CD8-positive, alpha-beta memory T cell (primary cell): ENCODE data around the gene ANO5. TPM values are rescaled to one million over a fixed set of nuclear protein-coding genes. Genes with fewer than 3 reads are reported as not detected.

ENCODE experiments used
- CTCF ChIA-PET: fragments of 350-600 bp; sonication (Branson Sonifier 250); formaldehyde crosslinking; loops from one replicate; lab custom pipeline; 2021; ENCODE audit warnings: antibody characterized with exemption; lab: Charles Lee
- POLR2A ChIA-PET: fragments of 350-600 bp; sonication (Branson Sonifier 250); formaldehyde crosslinking; loops from one replicate; lab custom pipeline; 2021; ENCODE audit warnings: antibody characterized with exemption; lab: Charles Lee
- DNase-seq, 5 donors: peaks; one replicate each; pipeline versions ENCODE4 v3.0.0 to v3.0.0-alpha.2; 2020 to 2022; ENCODE audit warnings: mixed read lengths in 1 of 5
- H3K27ac ChIP-seq: one replicate; pipeline ENCODE4 v1.7.0; 2013; ENCODE audit warnings: low read depth, mild to moderate bottlenecking, low read length, moderate library complexity
- H3K27me3 ChIP-seq: 2 replicates; pipeline ENCODE4 v1.7.0; 2013; ENCODE audit warnings: low read length, mild to moderate bottlenecking; ENCODE audit not compliant: insufficient read depth, poor library complexity, severe bottlenecking
- H3K36me3 ChIP-seq: 2 replicates; pipeline ENCODE4 v1.7.0; 2013; ENCODE audit warnings: mild to moderate bottlenecking, low read length, moderate library complexity; ENCODE audit not compliant: insufficient read depth
- H3K4me1 ChIP-seq: 2 replicates; pipeline ENCODE4 v1.7.0; 2013; ENCODE audit warnings: mild to moderate bottlenecking, low read length, moderate library complexity; ENCODE audit not compliant: insufficient read depth
- H3K4me3 ChIP-seq: 2 replicates; pipeline ENCODE4 v1.7.0; 2013; ENCODE audit warnings: mild to moderate bottlenecking, low read length
- H3K9me3 ChIP-seq: 2 replicates; pipeline ENCODE4 v1.7.0; 2013; ENCODE audit warnings: mild to moderate bottlenecking, low read length
- H3K27ac Mint-ChIP-seq, 8 donors: one replicate each; pipeline ENCODE4 v1.8.0; 2020 to 2021; ENCODE audit warnings: mixed read lengths in 8 of 8, mild to moderate bottlenecking in 6 of 8, inconsistent platforms in 3 of 8, moderate library complexity in 3 of 8
- H3K27me3 Mint-ChIP-seq, 2 donors: one replicate each; pipeline ENCODE4 v1.8.0; 2020 to 2021; ENCODE audit warnings: mixed read lengths in 2 of 2, mild to moderate bottlenecking in 1 of 2, moderate library complexity in 1 of 2
- H3K36me3 Mint-ChIP-seq, 3 donors: one replicate each; pipeline ENCODE4 v1.8.0; 2020 to 2021; ENCODE audit warnings: mixed read lengths in 3 of 3, inconsistent platforms in 1 of 3, mild to moderate bottlenecking in 1 of 3
- H3K4me1 Mint-ChIP-seq, 3 donors: one replicate each; pipeline ENCODE4 v1.8.0; 2020 to 2021; ENCODE audit warnings: mixed read lengths in 3 of 3, inconsistent platforms in 1 of 3, mild to moderate bottlenecking in 1 of 3
- H3K4me3 Mint-ChIP-seq, 7 donors: one replicate each; pipeline ENCODE4 v1.8.0; 2020 to 2021; ENCODE audit warnings: mixed read lengths in 7 of 7, mild to moderate bottlenecking in 6 of 7, moderate library complexity in 4 of 7, inconsistent platforms in 2 of 7
- H3K9me3 Mint-ChIP-seq, 5 donors: one replicate each; pipeline ENCODE4 v1.8.0; 2020 to 2022; ENCODE audit warnings: mixed read lengths in 5 of 5, mild to moderate bottlenecking in 3 of 5, moderate library complexity in 2 of 5, inconsistent platforms in 1 of 5
- polyA plus RNA-seq: library from polyadenylated mRNA; unstranded; fragments of 300-500 nt; fragmentation: Illumina TruSeq; gene quantifications from one replicate; pipeline ENCODE4 v1.2.3, GENCODE V29; 2021
- total RNA-seq, 2 experiments: library from RNA; stranded (reverse); gene quantifications; one replicate each; pipeline ENCODE4 v1.2.3, GENCODE V29; 2021

The ANO5 gene
- total and polyA plus RNA-seq, 3 experiments from 2014 or later = 0.04 TPM; not detected in 2

GRCh38 chr11:22193348-22194051 lies 615 bp downstream of the ANO5 start:
- Histone ChIP-seq H3K27ac (no peak overlapping the region), H3K36me3 (no peaks in the 10 kb centered on the region), H3K9me3 (no peaks in the 10 kb centered on the region), H3K27me3 (no peaks in the 10 kb centered on the region), H3K4me3 (no peak overlapping the region), H3K4me1 (no peaks in the 10 kb centered on the region)
- Mint-ChIP-seq H3K27me3 (peaks cover 8 to 26% of the 10 kb centered on the region in 2 donors), H3K9me3 (peaks cover 0 to 8% (median 0%) of the 10 kb centered on the region in 5 donors), H3K4me1 (peaks cover 0 to 6% (median 0%) of the 10 kb centered on the region in 3 donors), H3K4me3 (no peak overlapping the region), H3K36me3 (no peaks in the 10 kb centered on the region), H3K27ac (no peak overlapping the region)
- CTCF ChIA-PET = no interaction called here
- POLR2A ChIA-PET = no interaction called here
- no peak for DNase-seq

GRCh38 chr11:22194306-22194705 lies 1.4 kb downstream of the ANO5 start:
- no peaks in the 10 kb centered on the region for H3K36me3 ChIP-seq
- peaks cover 8 to 26% of the 10 kb centered on the region in 2 donors for H3K27me3 Mint-ChIP-seq
- no peaks in the 10 kb centered on the region for H3K36me3 Mint-ChIP-seq

GRCh38 chr11:22194907-22195306 lies 2.0 kb downstream of the ANO5 start:
- Histone ChIP-seq H3K9me3 (no peaks in the 10 kb centered on the region), H3K27ac (no peak overlapping the region), H3K27me3 (no peaks in the 10 kb centered on the region), H3K36me3 (no peaks in the 10 kb centered on the region), H3K4me1 (no peaks in the 10 kb centered on the region), H3K4me3 (no peak overlapping the region)
- Mint-ChIP-seq H3K36me3 (no peaks in the 10 kb centered on the region), H3K4me1 (peaks cover 0 to 6% (median 0%) of the 10 kb centered on the region in 3 donors), H3K9me3 (peaks cover 0 to 8% (median 0%) of the 10 kb centered on the region in 5 donors), H3K27me3 (peaks cover 8 to 26% of the 10 kb centered on the region in 2 donors), H3K27ac (no peak overlapping the region), H3K4me3 (no peak overlapping the region)
- CTCF ChIA-PET = no interaction called here
- POLR2A ChIA-PET = no interaction called here
- DNase-seq = no peak

More at GRCh38 chr11:22194306-22194705, 1.4 kb downstream of the ANO5 start:
- H3K9me3 ChIP-seq = no peaks in the 10 kb centered on the region
- H3K4me1 ChIP-seq = no peaks in the 10 kb centered on the region
- H3K27me3 ChIP-seq = no peaks in the 10 kb centered on the region
- H3K4me1 Mint-ChIP-seq = peaks cover 0 to 6% (median 0%) of the 10 kb centered on the region in 3 donors
- CTCF ChIA-PET = no interaction called here
- H3K9me3 Mint-ChIP-seq = peaks cover 0 to 8% (median 0%) of the 10 kb centered on the region in 5 donors
- POLR2A ChIA-PET = no interaction called here
- no peak overlapping the region for H3K4me3 ChIP-seq
- no peak for DNase-seq
- no peak overlapping the region for H3K27ac ChIP-seq
- no peak overlapping the region for H3K27ac Mint-ChIP-seq
- no peak overlapping the region for H3K4me3 Mint-ChIP-seq

DNA sequence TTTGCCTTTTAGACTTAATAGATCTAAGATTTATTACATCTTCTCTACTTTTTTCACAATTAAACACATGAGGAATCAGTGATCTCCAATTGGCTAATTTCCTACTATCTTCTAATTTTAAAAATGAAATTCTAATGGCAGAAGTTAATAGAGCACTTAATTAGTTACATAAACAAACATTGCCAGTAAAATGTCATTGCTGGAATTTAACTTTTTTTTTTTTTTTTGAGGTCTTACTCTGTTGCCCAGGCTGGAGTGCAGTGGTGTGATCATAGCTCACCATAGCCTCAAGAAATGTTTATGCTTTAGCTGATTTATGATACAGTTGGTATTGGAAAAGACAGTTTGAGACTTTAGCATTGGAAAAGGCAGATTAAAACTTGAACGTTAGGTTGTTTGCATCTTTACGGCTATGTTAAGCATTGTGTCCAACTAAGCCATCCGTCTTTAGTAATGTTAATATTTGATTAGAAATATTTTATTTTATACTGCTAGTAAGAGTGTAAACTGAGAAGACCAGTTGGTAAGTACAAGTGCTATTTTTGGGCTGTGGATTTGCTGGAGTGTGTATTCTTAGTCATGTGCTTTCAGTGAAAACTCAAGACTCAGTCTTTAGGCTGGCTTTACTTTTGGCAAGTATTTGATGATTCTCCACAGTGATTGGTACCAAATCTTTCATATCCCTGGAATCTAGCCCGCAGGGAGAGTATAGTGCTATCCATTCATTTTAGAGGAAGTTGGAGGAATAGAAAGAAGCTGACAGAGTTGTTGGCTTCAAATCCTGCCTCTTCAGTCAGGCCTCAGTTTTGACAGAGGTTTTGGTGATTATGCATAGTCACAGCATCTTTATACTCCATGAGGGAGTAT lies 4.5 kb downstream of the ANO5 start:
- no peaks in the 10 kb centered on the region for H3K27me3 ChIP-seq
- no peak overlapping the region for H3K27ac Mint-ChIP-seq
- H3K4me3 ChIP-seq = no peak overlapping the region
- peaks cover 0 to 8% (median 0%) of the 10 kb centered on the region in 5 donors for H3K9me3 Mint-ChIP-seq
- DNase-seq = no peak
- no peaks in the 10 kb centered on the region for H3K9me3 ChIP-seq
- ChIA-PET POLR2A (no interaction called here), CTCF (no interaction called here)
- peaks cover 0 to 2% (median 0%) of the 10 kb centered on the region in 3 donors for H3K4me1 Mint-ChIP-seq
- peaks cover 2 to 21% of the 10 kb centered on the region in 2 donors for H3K27me3 Mint-ChIP-seq
- H3K27ac ChIP-seq = no peak overlapping the region
- H3K36me3 ChIP-seq = no peaks in the 10 kb centered on the region
- no peaks in the 10 kb centered on the region for H3K4me1 ChIP-seq
- no peak overlapping the region for H3K4me3 Mint-ChIP-seq
- H3K36me3 Mint-ChIP-seq = no peaks in the 10 kb centered on the region

DNA sequence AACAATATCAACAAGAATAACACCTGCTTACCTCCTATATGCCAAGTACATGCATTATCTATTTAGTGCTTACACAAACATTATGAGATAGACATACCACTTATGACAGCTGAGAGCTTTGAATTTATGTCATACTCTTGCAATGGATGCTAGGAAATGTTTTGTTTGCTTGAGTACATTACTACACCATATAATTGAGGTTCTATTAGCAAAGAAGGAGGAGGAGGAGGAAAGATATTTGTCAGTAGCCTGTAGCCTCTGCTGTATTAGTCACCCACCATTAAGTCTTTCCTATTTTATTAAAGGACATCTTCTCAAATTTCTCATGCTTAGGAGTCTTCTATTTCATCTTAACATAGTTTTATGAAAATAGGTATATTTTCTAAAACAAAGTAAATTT lies 6.4 kb downstream of the ANO5 start:
- Mint-ChIP-seq H3K36me3 (no peaks in the 10 kb centered on the region), H3K27ac (no peak overlapping the region), H3K27me3 (peaks cover 0 to 7% of the 10 kb centered on the region in 2 donors), H3K9me3 (peaks cover 0 to 6% (median 0%) of the 10 kb centered on the region in 5 donors), H3K4me1 (no peaks in the 10 kb centered on the region), H3K4me3 (no peak overlapping the region)
- Histone ChIP-seq H3K9me3 (no peaks in the 10 kb centered on the region), H3K36me3 (no peaks in the 10 kb centered on the region), H3K27me3 (no peaks in the 10 kb centered on the region), H3K27ac (no peak overlapping the region), H3K4me3 (no peak overlapping the region), H3K4me1 (no peaks in the 10 kb centered on the region)
- CTCF ChIA-PET = no interaction called here
- POLR2A ChIA-PET = no interaction called here
- no peak for DNase-seq

DNA sequence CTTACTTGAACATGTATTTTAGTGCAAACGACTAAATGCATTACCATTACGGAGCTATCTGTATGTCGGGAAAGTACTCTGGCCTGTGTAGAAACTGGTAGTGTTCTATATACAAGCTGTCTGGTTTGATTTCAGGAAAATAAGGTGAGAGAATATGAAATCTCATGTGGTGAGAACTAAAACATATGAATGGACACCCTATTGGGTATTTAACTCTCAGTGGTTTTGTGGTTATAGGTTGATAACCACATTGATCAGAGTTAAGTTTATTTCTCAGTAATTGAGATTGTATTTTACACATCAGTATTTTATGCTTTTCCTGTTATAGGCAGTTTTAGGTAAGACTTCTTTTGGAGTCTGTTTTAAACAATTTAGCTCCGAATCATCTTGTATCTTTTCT lies 10.4 kb downstream of the ANO5 start:
- Histone ChIP-seq H3K36me3 (no peaks in the 10 kb centered on the region), H3K4me1 (no peaks in the 10 kb centered on the region), H3K27me3 (no peaks in the 10 kb centered on the region), H3K9me3 (no peaks in the 10 kb centered on the region), H3K27ac (no peak overlapping the region), H3K4me3 (no peak overlapping the region)
- ChIA-PET POLR2A (no interaction called here), CTCF (no interaction called here)
- H3K4me1 Mint-ChIP-seq = no peaks in the 10 kb centered on the region
- no peak overlapping the region for H3K4me3 Mint-ChIP-seq
- no peaks in the 10 kb centered on the region for H3K36me3 Mint-ChIP-seq
- no peaks in the 10 kb centered on the region for H3K27me3 Mint-ChIP-seq
- H3K9me3 Mint-ChIP-seq = peaks cover 0 to under 1% (median 0%) of the 10 kb centered on the region in 5 donors
- DNase-seq = no peak
- no peak overlapping the region for H3K27ac Mint-ChIP-seq

DNA sequence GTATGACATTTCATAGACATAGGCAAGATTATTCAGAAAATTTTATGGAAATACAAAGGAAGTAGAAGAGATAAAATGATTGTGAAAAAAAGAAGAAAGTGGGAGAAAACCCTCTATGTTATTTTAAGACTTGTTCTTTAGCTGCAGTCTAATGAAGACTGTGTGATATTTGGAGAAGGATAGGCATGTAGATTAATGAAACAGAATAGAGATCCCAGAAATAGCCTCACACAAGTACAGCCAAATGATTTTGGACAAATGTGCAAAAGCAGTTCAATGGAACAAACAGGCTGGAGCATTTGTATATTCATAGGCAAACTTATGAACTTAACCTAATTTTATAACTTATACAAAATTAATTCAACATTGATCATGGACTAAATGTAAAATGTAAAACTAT lies 14.3 kb downstream of the ANO5 start:
- Histone ChIP-seq H3K27ac (no peak overlapping the region), H3K9me3 (no peaks in the 10 kb centered on the region), H3K36me3 (no peaks in the 10 kb centered on the region), H3K27me3 (no peaks in the 10 kb centered on the region), H3K4me1 (no peaks in the 10 kb centered on the region), H3K4me3 (no peak overlapping the region)
- CTCF ChIA-PET = no interaction called here
- POLR2A ChIA-PET = no interaction called here
- H3K4me1 Mint-ChIP-seq = no peaks in the 10 kb centered on the region
- no peak overlapping the region for H3K27ac Mint-ChIP-seq
- H3K4me3 Mint-ChIP-seq = no peak overlapping the region
- no peaks in the 10 kb centered on the region for H3K27me3 Mint-ChIP-seq
- no peaks in the 10 kb centered on the region for H3K9me3 Mint-ChIP-seq
- DNase-seq = no peak
- no peaks in the 10 kb centered on the region for H3K36me3 Mint-ChIP-seq

DNA sequence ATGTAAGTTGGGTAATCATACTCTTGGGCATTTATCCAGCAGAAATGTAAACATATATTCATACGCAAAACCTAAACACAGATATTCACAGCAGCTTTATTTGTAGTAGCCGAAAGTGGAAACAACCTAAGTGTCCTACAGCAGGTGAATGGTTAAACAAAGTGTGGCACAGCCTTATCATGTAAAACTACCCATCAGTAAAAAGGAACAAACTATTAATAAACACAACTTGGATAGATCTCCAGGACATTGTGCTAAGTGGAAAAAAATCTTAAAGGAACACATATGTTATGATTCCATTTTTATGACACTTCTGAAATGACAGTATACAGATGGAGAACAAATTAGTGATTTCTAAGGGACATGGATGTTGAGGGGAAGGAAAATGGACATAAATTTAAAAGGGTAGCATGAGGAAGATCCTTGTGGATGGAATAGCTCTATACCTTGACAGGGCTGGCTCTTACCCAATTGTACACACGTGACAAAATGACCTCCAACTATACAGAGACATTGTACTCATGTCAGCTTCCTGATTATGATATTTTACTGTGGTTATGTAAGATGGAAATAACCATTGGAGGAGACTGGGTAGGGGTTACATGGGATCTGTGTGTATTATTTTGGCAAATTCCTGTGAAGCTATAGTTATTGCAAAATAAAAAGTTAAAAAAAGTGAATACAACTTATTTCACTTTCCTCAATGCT lies 15.4 kb downstream of the ANO5 start:
- H3K27ac ChIP-seq = no peak overlapping the region
- ChIA-PET CTCF (no interaction called here), POLR2A (no interaction called here)
- Mint-ChIP-seq H3K27me3 (no peaks in the 10 kb centered on the region), H3K4me3 (no peak overlapping the region), H3K27ac (no peak overlapping the region), H3K36me3 (no peaks in the 10 kb centered on the region), H3K4me1 (no peaks in the 10 kb centered on the region), H3K9me3 (peaks cover 0 to 3% (median 0%) of the 10 kb centered on the region in 5 donors)
- no peak for DNase-seq
- H3K4me3 ChIP-seq = no peak overlapping the region
- H3K27me3 ChIP-seq = no peaks in the 10 kb centered on the region
- H3K9me3 ChIP-seq = no peaks in the 10 kb centered on the region
- no peaks in the 10 kb centered on the region for H3K36me3 ChIP-seq
- no peaks in the 10 kb centered on the region for H3K4me1 ChIP-seq
